H9 (cell line): ENCODE measurements around the gene SMYD5. TPM values are rescaled to one million over a fixed set of nuclear protein-coding genes. Genes with fewer than 3 reads are reported as not detected.

Experiments used
- DNase-seq: peaks from one replicate; pipeline ENCODE4 v3.0.0-alpha.2; 2017
- H2AFZ ChIP-seq: one replicate; pipeline ENCODE4 v1.6.1; 2013; ENCODE audit warnings: mild to moderate bottlenecking, low read length, control low read depth, moderate library complexity
- H2AK5ac ChIP-seq: 2 replicates; pipeline ENCODE4 v1.6.1; 2013; ENCODE audit warnings: low read length, control low read depth, mixed read lengths; ENCODE audit not compliant: insufficient read length
- H2BK120ac ChIP-seq: one replicate; pipeline ENCODE4 v1.6.1; 2013; ENCODE audit warnings: low read depth, mild to moderate bottlenecking, low read length, control low read depth, inconsistent platforms; ENCODE audit not compliant: poor library complexity, severe bottlenecking
- H2BK12ac ChIP-seq: 2 replicates; pipeline ENCODE4 v1.6.1; 2013; ENCODE audit warnings: low read length, control low read depth, mixed read lengths, low read depth; ENCODE audit not compliant: insufficient read length
- H2BK15ac ChIP-seq: 2 replicates; pipeline ENCODE4 v1.6.1; 2013; ENCODE audit warnings: low read depth, low read length, control low read depth
- H2BK20ac ChIP-seq: one replicate; pipeline ENCODE4 v1.6.1; 2013; ENCODE audit warnings: low read depth, mild to moderate bottlenecking, low read length, control low read depth, inconsistent platforms; ENCODE audit not compliant: poor library complexity, severe bottlenecking
- H2BK5ac ChIP-seq: 2 replicates; pipeline ENCODE4 v1.6.1; 2013; ENCODE audit warnings: low read length, control low read depth, mixed read lengths; ENCODE audit not compliant: insufficient read length
- H3K14ac ChIP-seq: 2 replicates; pipeline ENCODE4 v1.6.1; 2013; ENCODE audit warnings: low read length, control low read depth; ENCODE audit not compliant: insufficient read depth
- H3K18ac ChIP-seq: 2 replicates; pipeline ENCODE4 v1.6.1; 2013; ENCODE audit warnings: low read depth, mild to moderate bottlenecking, mixed read lengths, low read length, control low read depth; ENCODE audit not compliant: insufficient read length
- H3K23ac ChIP-seq: 2 replicates; pipeline ENCODE4 v1.6.1; 2013; ENCODE audit warnings: low read length, control low read depth, mixed read lengths, low read depth; ENCODE audit not compliant: insufficient read length
- H3K23me2 ChIP-seq: 2 replicates; pipeline ENCODE4 v1.6.1; 2013; ENCODE audit warnings: low read depth, mild to moderate bottlenecking, mixed read lengths, low read length, control low read depth; ENCODE audit not compliant: insufficient read length, poor library complexity, severe bottlenecking
- H3K27ac ChIP-seq: 2 replicates; pipeline ENCODE4 v1.5.1; 2013; ENCODE audit warnings: low read length, control low read depth, mixed read lengths, low read depth; ENCODE audit not compliant: insufficient read length
- H3K27me3 ChIP-seq: 2 replicates; pipeline ENCODE4 v1.6.1; 2013; ENCODE audit warnings: low read length, control low read depth, inconsistent platforms; ENCODE audit not compliant: insufficient read depth
- H3K4ac ChIP-seq: 2 replicates; pipeline ENCODE4 v1.6.1; 2013; ENCODE audit warnings: low read depth, mild to moderate bottlenecking, control low read depth, inconsistent platforms, low read length, moderate library complexity
- H3K4me1 ChIP-seq: 2 replicates; pipeline ENCODE4 v1.6.1; 2013; ENCODE audit warnings: low read length, control low read depth, inconsistent platforms; ENCODE audit not compliant: insufficient read depth
- H3K4me2 ChIP-seq: 2 replicates; pipeline ENCODE4 v1.6.1; 2013; ENCODE audit warnings: low read length, control low read depth, mixed read lengths; ENCODE audit not compliant: insufficient read length, insufficient read depth
- H3K56ac ChIP-seq: 2 replicates; pipeline ENCODE4 v1.6.1; 2013; ENCODE audit warnings: low read depth, mild to moderate bottlenecking, mixed read lengths, low read length, control low read depth; ENCODE audit not compliant: insufficient read length
- H3K79me1 ChIP-seq: 2 replicates; pipeline ENCODE4 v1.6.1; 2013; ENCODE audit warnings: low read depth, mild to moderate bottlenecking, moderate library complexity, low read length, control low read depth, inconsistent platforms; ENCODE audit not compliant: insufficient read depth, poor library complexity, severe bottlenecking
- H3K79me2 ChIP-seq: 2 replicates; pipeline ENCODE4 v1.6.1; 2013; ENCODE audit warnings: low read length, control low read depth, inconsistent platforms; ENCODE audit not compliant: insufficient read depth
- H3K9ac ChIP-seq: 2 replicates; pipeline ENCODE4 v1.6.1; 2013; ENCODE audit warnings: low read length, control low read depth, mixed read lengths; ENCODE audit not compliant: insufficient read length; ENCODE audit errors: extremely low read depth
- H3K9me3 ChIP-seq: one replicate; pipeline ENCODE4 v1.6.1; 2013; ENCODE audit warnings: low read depth, low read length, inconsistent platforms; ENCODE audit not compliant: control insufficient read depth
- H3T11ph ChIP-seq: one replicate; pipeline ENCODE4 v1.6.1; 2013; ENCODE audit warnings: mild to moderate bottlenecking, low read length, control low read depth, inconsistent platforms
- H4K20me1 ChIP-seq: one replicate; pipeline ENCODE4 v1.6.1; 2013; ENCODE audit not compliant: control insufficient read depth, insufficient read length, insufficient read depth
- H4K5ac ChIP-seq: 2 replicates; pipeline ENCODE4 v1.6.1; 2013; ENCODE audit warnings: low read depth, mild to moderate bottlenecking, mixed read lengths, low read length, control low read depth; ENCODE audit not compliant: insufficient read length
- H4K8ac ChIP-seq: replicated peaks from 2 replicates; pipeline ENCODE4 v1.6.1; 2013; ENCODE audit warnings: low read length, control low read depth, mixed read lengths, low read depth; ENCODE audit not compliant: insufficient read length
- H4K91ac ChIP-seq: 2 replicates; pipeline ENCODE4 v1.6.1; 2013; ENCODE audit warnings: low read depth, mild to moderate bottlenecking, moderate library complexity, mixed read lengths, low read length, control low read depth; ENCODE audit not compliant: insufficient read length
- H3K27ac Mint-ChIP-seq, 3 experiments: 2 replicates in 2 of 3; 3 replicates in 1 of 3; pipeline ENCODE4 v1.8.0; 2020 to 2021; ENCODE audit warnings: mixed read lengths in 3 of 3, mild to moderate bottlenecking in 1 of 3, moderate library complexity in 1 of 3
- H3K27me3 Mint-ChIP-seq: 2 replicates; pipeline ENCODE4 v1.8.0; 2021; ENCODE audit warnings: low read depth, mild to moderate bottlenecking, moderate library complexity, mixed read lengths
- H3K36me3 Mint-ChIP-seq, 3 experiments: 2 replicates in 2 of 3; 3 replicates in 1 of 3; pipeline ENCODE4 v1.8.0; 2020 to 2021; ENCODE audit warnings: low read depth in 3 of 3, mixed read lengths in 3 of 3; ENCODE audit not compliant: insufficient read depth in 1 of 3
- H3K4me1 Mint-ChIP-seq, 2 experiments: 2 replicates each; pipeline ENCODE4 v1.8.0; 2020; ENCODE audit warnings: mixed read lengths in 2 of 2
- H3K4me3 Mint-ChIP-seq, 2 experiments: 2 replicates in 1 of 2; 3 replicates in 1 of 2; pipeline ENCODE4 v1.8.0; 2020 to 2021; ENCODE audit warnings: mild to moderate bottlenecking in 2 of 2, mixed read lengths in 2 of 2, moderate library complexity in 1 of 2
- H3K9me3 Mint-ChIP-seq, 2 experiments: 2 replicates in 1 of 2; 3 replicates in 1 of 2; pipeline ENCODE4 v1.8.0; 2020; ENCODE audit warnings: mild to moderate bottlenecking in 2 of 2, mixed read lengths in 2 of 2, moderate library complexity in 1 of 2
- CTCF ChIP-seq: fragments of 200-600 bp; sonication (generic); conservative IDR thresholded peaks from 3 replicates; pipeline ENCODE4 v1.8.0; 2021; ENCODE audit warnings: antibody characterized with exemption, mild to moderate bottlenecking
- WGBS: extraction: QIAGEN DNeasy Blood & Tissue Kit; methylation state at CpG from one replicate; pipeline ENCODE4 v1.1.7; 2013; ENCODE audit warnings: missing lambda C conversion rate, low lambda C conversion rate, mixed read lengths; ENCODE audit not compliant: insufficient read length; ENCODE audit errors: extremely low coverage; 5-methylcytosine and 5-hydroxymethylcytosine counted together
- total RNA-seq: library from RNA; stranded (reverse); gene quantifications from 2 replicates; pipeline ENCODE4 v1.2.1, GENCODE V29; 2021

The SMYD5 gene
- total RNA-seq, 1 experiment from 2014 or later, result 45.2 TPM

DNA sequence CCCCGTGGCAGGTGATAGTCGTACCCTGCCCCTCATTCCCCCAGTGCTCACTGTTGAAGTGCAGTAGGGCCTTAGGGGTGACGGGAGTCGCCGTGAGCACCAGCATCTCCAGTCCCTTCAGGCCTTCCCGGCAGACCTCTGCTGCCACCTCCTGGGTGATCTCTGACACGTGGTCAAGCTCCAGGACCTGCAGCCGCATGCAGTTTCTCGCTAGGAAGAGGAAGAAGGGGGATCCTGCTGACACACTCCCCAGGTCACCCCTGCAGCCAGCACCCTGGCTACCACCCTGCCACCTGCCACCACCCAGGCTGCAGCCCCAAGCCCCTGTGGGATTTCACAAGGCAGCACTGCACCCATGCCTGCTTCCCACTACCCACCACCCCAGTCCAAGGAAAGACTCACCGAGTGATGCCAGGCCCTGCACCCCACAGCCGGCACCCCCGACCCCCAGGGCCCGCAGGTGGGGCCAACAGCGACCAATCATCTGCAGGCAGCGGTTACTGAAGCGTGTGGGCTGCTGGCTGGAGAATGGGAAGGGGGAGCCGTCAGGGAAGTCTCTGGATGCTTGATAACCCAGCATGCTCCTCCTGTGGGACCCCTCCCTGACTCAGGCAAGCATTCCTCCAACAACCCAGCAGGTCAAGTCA lies 46.4 kb downstream of the SMYD5 start:
- no peaks in the 10 kb centered on the region for H3K79me2 ChIP-seq
- H3K4ac ChIP-seq, result no peak overlapping the region
- no CpG with 5 or more reads among the region's 17 CpGs for WGBS
- Mint-ChIP-seq H3K4me3 (no peak overlapping the region), H3K4me1 (peaks cover 13 to 17% of the 10 kb centered on the region in 2 experiments), H3K36me3 (peaks cover 13 to 39% (median 26%) of the 10 kb centered on the region in 3 experiments; a peak in 6 of 7 replicates), H3K27me3 (no peaks in the 10 kb centered on the region; the same call in 1 of the 2 replicates), H3K27ac (no peak overlapping the region; a peak in 1 of 7 replicates), H3K9me3 (no peaks in the 10 kb centered on the region; a peak in 1 of 5 replicates)
- H2BK5ac ChIP-seq, result no peak overlapping the region
- no peak overlapping the region for H2BK15ac ChIP-seq
- H4K20me1 ChIP-seq, result no peaks in the 10 kb centered on the region
- no peak overlapping the region for H3K27ac ChIP-seq
- H3K79me1 ChIP-seq, result no peaks in the 10 kb centered on the region
- no peak overlapping the region for H3K4me2 ChIP-seq
- H4K8ac ChIP-seq, result no peak overlapping the region
- no peak overlapping the region for H3K23ac ChIP-seq
- no peak overlapping the region for H2BK20ac ChIP-seq
- H3K27me3 ChIP-seq, result no peaks in the 10 kb centered on the region
- no peak overlapping the region for H3K18ac ChIP-seq
- TF ChIP-seq CTCF, result peak; percentile 68
- H4K5ac ChIP-seq, result no peak overlapping the region
- no peak overlapping the region for H3K9ac ChIP-seq
- no peaks in the 10 kb centered on the region for H3K4me1 ChIP-seq
- peak; percentile 83 for DNase-seq
- no peaks in the 10 kb centered on the region for H3K9me3 ChIP-seq
- no peak overlapping the region for H2AK5ac ChIP-seq
- H2BK120ac ChIP-seq, result no peak overlapping the region
- no peaks in the 10 kb centered on the region for H3K23me2 ChIP-seq
- no peak overlapping the region for H3K14ac ChIP-seq
- no peak overlapping the region for H4K91ac ChIP-seq
- no peak overlapping the region for H2AFZ ChIP-seq
- no peak overlapping the region for H2BK12ac ChIP-seq
- no peak overlapping the region for H3T11ph ChIP-seq
- no peak overlapping the region for H3K56ac ChIP-seq
